Lung (tissue), 12 donors: ENCODE data around the gene CLECL1. TPM values are rescaled to one million over a fixed set of nuclear protein-coding genes. Genes with fewer than 3 reads are reported as not detected.
"Not testable (repeated sequence)": the region's sequence is repeated elsewhere in the genome, so short reads cannot be mapped to it uniquely, and the experiment has no call there.

ENCODE experiments used
- ATAC-seq: fragments of 200-7000 bp; cut with Tn5 transposase; one replicate; pipeline ENCODE4 v1.9.1; 2020; ENCODE audit warnings: moderate number of reproducible peaks; ENCODE audit not compliant: insufficient read depth, low FRiP score
- DNase-seq, 3 donors: peaks; one replicate each; pipeline ENCODE4 v3.0.0-alpha.2; 2013 to 2017
- H3K27ac ChIP-seq, 2 donors: one replicate each; pipeline ENCODE4 v1.5.1; 2013; ENCODE audit warnings: mild to moderate bottlenecking in 2 of 2, moderate library complexity in 2 of 2, control low read depth in 1 of 2, inconsistent platforms in 1 of 2, low read depth in 1 of 2, low read length in 1 of 2
- H3K27me3 ChIP-seq, 3 donors: one replicate each; pipeline ENCODE4 v1.5.1; 2013; ENCODE audit warnings: low read length in 2 of 3; ENCODE audit not compliant: control insufficient read depth in 3 of 3, insufficient read depth in 3 of 3
- H3K36me3 ChIP-seq, 4 donors: one replicate each; pipeline ENCODE4 v1.5.1; 2013; ENCODE audit warnings: low read length in 4 of 4, mild to moderate bottlenecking in 1 of 4, moderate library complexity in 1 of 4; ENCODE audit not compliant: control insufficient read depth in 4 of 4, insufficient read depth in 4 of 4
- H3K4me1 ChIP-seq, 5 donors: one replicate each; pipeline ENCODE4 v1.5.1; 2013; ENCODE audit warnings: low read length in 5 of 5, mild to moderate bottlenecking in 2 of 5, moderate library complexity in 1 of 5; ENCODE audit not compliant: control insufficient read depth in 5 of 5, insufficient read depth in 5 of 5
- H3K4me3 ChIP-seq: one replicate; pipeline ENCODE4 v1.5.1; 2013; ENCODE audit warnings: mild to moderate bottlenecking, control low read depth, moderate library complexity
- H3K9ac ChIP-seq, 2 donors: one replicate each; pipeline ENCODE4 v1.5.1; 2013; ENCODE audit warnings: low read length in 2 of 2, control low read depth in 1 of 2; ENCODE audit not compliant: insufficient read depth in 1 of 2
- H3K9me3 ChIP-seq, 4 donors: one replicate each; pipeline ENCODE4 v1.5.1; 2013; ENCODE audit warnings: low read length in 3 of 4, mild to moderate bottlenecking in 1 of 4, moderate library complexity in 1 of 4; ENCODE audit not compliant: control insufficient read depth in 4 of 4, insufficient read depth in 3 of 4
- WGBS, 2 donors: extraction: QIAGEN DNeasy Blood & Tissue Kit; methylation state at CpG; one replicate each; pipeline ENCODE4 v1.1.7; 2013; 5-methylcytosine and 5-hydroxymethylcytosine counted together
- polyA plus RNA-seq, 2 donors: library from polyadenylated mRNA; stranded (reverse); fragments of 200-250 nt; gene quantifications; one replicate each; pipeline ENCODE4 v1.2.1, GENCODE V29; 2013
- total RNA-seq, 2 donors: library from RNA; depleted of rRNA in 1 of 2; stranded (reverse); fragments of >200 nt in 1 of 2; gene quantifications; one replicate each; pipeline ENCODE4 v1.2.1, GENCODE V29; 2014 to 2021
- TF ChIP-seq, protein P1 (sequence below): IDR thresholded peaks from 2 replicates; pipeline ENCODE4 v1.5.1; 2012; ENCODE audit warnings: mild to moderate bottlenecking; ENCODE audit errors: control extremely low read depth, extremely low read depth
- donor health status: control.
- donor health status: control.
- donor health status: Bipolar disorder and iron deficiency.
- donor health status: healthy.
- donor health status: DM: yes; HTN: yes; CAD: no.

The CLECL1 gene
- total and polyA plus RNA-seq, 4 donors, result 0.72 to 2.1 (median 1.3) TPM

DNA sequence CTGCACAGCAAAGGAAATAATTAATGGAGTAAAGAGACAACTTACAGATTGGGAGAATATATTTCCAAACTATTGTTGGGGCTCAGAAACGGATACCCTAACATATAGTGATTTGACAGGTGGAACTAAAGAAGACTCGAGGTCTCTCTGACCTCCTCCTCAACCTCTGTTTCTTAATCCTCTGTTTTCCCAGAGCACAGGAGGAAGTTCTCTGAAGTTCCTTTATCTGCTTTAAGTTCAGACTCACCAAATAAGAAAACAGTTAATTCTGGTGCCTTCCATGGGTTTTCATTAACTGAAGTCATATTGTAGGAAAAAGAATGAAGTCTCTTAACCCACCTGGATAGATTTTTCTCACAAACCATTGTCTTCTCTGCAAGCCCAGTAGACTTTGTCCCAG lies 34.2 kb downstream of the CLECL1 start:
- Histone ChIP-seq H3K27ac (no peak overlapping the region), H3K4me3 (no peak overlapping the region), H3K9me3 (peaks cover 0 to 4% (median 0%) of the 10 kb centered on the region in 4 donors), H3K9ac (no peak overlapping the region), H3K4me1 (peaks cover 0 to 10% (median 0%) of the 10 kb centered on the region in 5 donors), H3K27me3 (no peaks in the 10 kb centered on the region), H3K36me3 (peaks cover 0 to 15% (median 11%) of the 10 kb centered on the region in 4 donors)
- TF ChIP-seq, protein P1, sequence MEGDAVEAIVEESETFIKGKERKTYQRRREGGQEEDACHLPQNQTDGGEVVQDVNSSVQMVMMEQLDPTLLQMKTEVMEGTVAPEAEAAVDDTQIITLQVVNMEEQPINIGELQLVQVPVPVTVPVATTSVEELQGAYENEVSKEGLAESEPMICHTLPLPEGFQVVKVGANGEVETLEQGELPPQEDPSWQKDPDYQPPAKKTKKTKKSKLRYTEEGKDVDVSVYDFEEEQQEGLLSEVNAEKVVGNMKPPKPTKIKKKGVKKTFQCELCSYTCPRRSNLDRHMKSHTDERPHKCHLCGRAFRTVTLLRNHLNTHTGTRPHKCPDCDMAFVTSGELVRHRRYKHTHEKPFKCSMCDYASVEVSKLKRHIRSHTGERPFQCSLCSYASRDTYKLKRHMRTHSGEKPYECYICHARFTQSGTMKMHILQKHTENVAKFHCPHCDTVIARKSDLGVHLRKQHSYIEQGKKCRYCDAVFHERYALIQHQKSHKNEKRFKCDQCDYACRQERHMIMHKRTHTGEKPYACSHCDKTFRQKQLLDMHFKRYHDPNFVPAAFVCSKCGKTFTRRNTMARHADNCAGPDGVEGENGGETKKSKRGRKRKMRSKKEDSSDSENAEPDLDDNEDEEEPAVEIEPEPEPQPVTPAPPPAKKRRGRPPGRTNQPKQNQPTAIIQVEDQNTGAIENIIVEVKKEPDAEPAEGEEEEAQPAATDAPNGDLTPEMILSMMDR, result no peak
- ATAC-seq (no peak), DNase-seq (no peak)
- WGBS, 2 donors, result 37 to 67% methylated on average over 2 of the region's 2 CpGs

- Histone ChIP-seq H3K4me1 (peaks cover 0 to 10% (median 0%) of the 10 kb centered on the region in 5 donors), H3K27me3 (no peaks in the 10 kb centered on the region), H3K9me3 (peaks cover 0 to 4% (median 0%) of the 10 kb centered on the region in 4 donors), H3K36me3 (peaks cover 0 to 21% (median 12%) of the 10 kb centered on the region in 4 donors), H3K27ac (no peak overlapping the region), H3K9ac (no peak overlapping the region), H3K4me3 (no peak overlapping the region)
- no peak for ATAC-seq
- TF ChIP-seq, protein P1, result no peak
- no peak for DNase-seq
Measured at GRCh38 chr12:9697619-9698018, 35.3 kb downstream of the CLECL1 start.

DNA sequence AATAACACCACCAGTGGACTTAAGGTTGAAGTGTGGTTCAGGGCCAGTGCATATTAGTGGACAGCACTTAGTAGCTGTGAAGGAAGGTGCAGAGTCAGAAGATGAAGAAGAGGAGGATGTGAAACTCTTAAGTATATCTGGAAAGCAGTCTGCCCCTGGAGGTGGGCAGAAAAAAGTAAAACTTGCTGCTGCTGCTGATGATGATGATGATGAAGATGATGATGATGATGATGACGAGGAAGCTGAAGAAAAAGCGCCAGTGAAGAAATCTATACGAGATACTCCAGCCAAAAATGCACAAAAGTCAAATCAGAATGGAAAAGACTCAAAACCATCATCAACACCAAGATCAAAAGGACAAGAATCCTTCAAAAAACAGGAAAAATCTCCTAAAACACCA lies 37.2 kb downstream of the CLECL1 start:
- ATAC-seq, H3K9me3 ChIP-seq, H3K27me3 ChIP-seq, H3K4me1 ChIP-seq, DNase-seq, H3K9ac ChIP-seq, H3K4me3 ChIP-seq, H3K27ac ChIP-seq: not testable (repeated sequence)
- peaks cover 0 to 24% (median 18%) of the 10 kb centered on the region in 4 donors for H3K36me3 ChIP-seq
- 97 to 100% methylated on average over 3 of the region's 3 CpGs for WGBS, 2 donors

DNA sequence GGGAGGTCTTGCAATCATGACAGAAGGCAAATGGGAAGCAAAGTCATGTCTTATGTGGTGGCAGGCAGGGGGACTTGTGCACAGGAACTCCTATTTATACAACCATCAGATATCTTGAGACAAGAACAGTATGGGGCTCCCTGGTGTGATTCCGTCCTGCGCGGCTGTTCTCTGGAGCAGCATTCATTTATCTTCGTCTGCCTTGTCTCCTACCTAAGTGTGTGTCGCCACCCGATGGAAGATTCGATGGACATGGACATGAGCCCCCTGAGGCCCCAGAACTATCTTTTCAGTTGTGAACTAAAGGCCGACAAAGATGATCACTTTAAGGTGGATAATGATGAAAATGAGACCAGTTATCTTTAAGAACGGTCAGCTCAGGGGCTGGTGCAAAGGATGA lies 37.7 kb downstream of the CLECL1 start:
- H3K4me1 ChIP-seq, H3K9me3 ChIP-seq, DNase-seq, H3K27me3 ChIP-seq, ATAC-seq, H3K4me3 ChIP-seq, H3K27ac ChIP-seq, H3K9ac ChIP-seq: not testable (repeated sequence)
- H3K36me3 ChIP-seq, result peaks cover 0 to 29% (median 21%) of the 10 kb centered on the region in 4 donors
- 93 to 96% methylated on average over 9 of the region's 9 CpGs for WGBS, 2 donors
